Naive thymus-derived CD8-positive, alpha-beta T cell (primary cell): Measurements from ENCODE around the gene ZC3H6. TPM values are rescaled to one million over a fixed set of nuclear protein-coding genes. Genes with fewer than 3 reads are reported as not detected.

Experiments
- ATAC-seq, 2 donors: fragments of 150-1000 bp; cut with Tn5 transposase in 1 of 2; sonication (Bioruptor Pico), chemical (Tn5 transposase) in 1 of 2; 1 replicate in 1 of 2; 2 replicates in 1 of 2; pipeline ENCODE4 v1.10.0; 2021; ENCODE audit warnings: mild to moderate bottlenecking in 2 of 2, moderate library complexity in 2 of 2
- POLR2A ChIA-PET: fragments of 350-600 bp; sonication (Branson Sonifier 250); formaldehyde crosslinking; loops from one replicate; lab custom pipeline; 2021; ENCODE audit warnings: antibody characterized with exemption; lab: Charles Lee
- DNase-seq, 10 donors: peaks; one replicate each; pipeline versions ENCODE4 v3.0.0 to v3.0.0-alpha.2; 2020 to 2022
- H3K27ac Mint-ChIP-seq, 10 donors: one replicate each; pipeline ENCODE4 v1.8.0; 2020 to 2022; ENCODE audit warnings: mild to moderate bottlenecking in 10 of 10, mixed read lengths in 10 of 10, moderate library complexity in 4 of 10, inconsistent platforms in 1 of 10
- H3K27me3 Mint-ChIP-seq, 5 donors: one replicate each; pipeline ENCODE4 v1.8.0; 2021 to 2022; ENCODE audit warnings: mixed read lengths in 5 of 5
- H3K36me3 Mint-ChIP-seq, 3 donors: one replicate each; pipeline ENCODE4 v1.8.0; 2020 to 2022; ENCODE audit warnings: mixed read lengths in 3 of 3, mild to moderate bottlenecking in 2 of 3, inconsistent platforms in 1 of 3
- H3K4me1 Mint-ChIP-seq, 4 donors: one replicate each; pipeline ENCODE4 v1.8.0; 2021 to 2022; ENCODE audit warnings: mixed read lengths in 4 of 4
- H3K4me3 Mint-ChIP-seq, 10 donors: one replicate each; pipeline ENCODE4 v1.8.0; 2020 to 2022; ENCODE audit warnings: mild to moderate bottlenecking in 10 of 10, mixed read lengths in 10 of 10, moderate library complexity in 6 of 10, inconsistent platforms in 1 of 10
- H3K9me3 Mint-ChIP-seq, 9 donors: one replicate each; pipeline ENCODE4 v1.8.0; 2020 to 2022; ENCODE audit warnings: mixed read lengths in 9 of 9, mild to moderate bottlenecking in 3 of 9, inconsistent platforms in 1 of 9, moderate library complexity in 1 of 9
- polyA plus RNA-seq, 3 donors: library from polyadenylated mRNA; unstranded; fragments of 300-500 nt; fragmentation: Illumina TruSeq; gene quantifications; one replicate each; pipeline ENCODE4 v1.2.3, GENCODE V29; 2021
- total RNA-seq, 8 experiments: library from RNA in 2 of 8; stranded (reverse) in 2 of 8; gene quantifications; one replicate each; pipeline ENCODE4 v1.2.3 and lab custom pipeline; 2021 to 2026

Gene ZC3H6
- total RNA-seq (10 to 100 TPM; 29.1 to 33.3 TPM), polyA plus RNA-seq (10 to 100 TPM in 1 of 3 donors, 1 to 10 TPM in 2; 5.0 to 10.3 (median 9.0) TPM), total RNA-seq (lab: John Stamatoyannopoulos, UW) (11.1 to 97.2 (median 79.0) reads per million in 6 experiments)

GRCh38 chr2:112275311-112275886, at the start of gene ZC3H6:
Gene ZC3H6 (plus strand): TSS chr2:112275597. CDS start chr2:112275995, 398 bp downstream.
- Mint-ChIP-seq H3K27ac (peak within 1 kb of the TSS; percentile 94 to 100 (median 99)), H3K4me3 (peak within 1 kb of the TSS; percentile 85 to 97 (median 92)), H3K9me3 (no peaks in the 10 kb centered on the region), H3K36me3 (no peaks in the 10 kb centered on the region), H3K27me3 (no peaks in the 10 kb centered on the region), H3K4me1 (peaks cover 0 to 31% (median 18%) of the 10 kb centered on the region in 4 donors)
- ATAC-seq (peak; percentile 88 to 92), DNase-seq (peak; percentile 95 to 100 (median 100))
- POLR2A ChIA-PET, result interaction anchor here (0.6 to 1.3 kb wide), 9 partner anchors 10 to 272 kb away, joined by 3 to 22 read pairs (median 5); partner anchors contain the start of genes POLR1B, TMEM87B and ZC3H8

- no peak for ATAC-seq
- POLR2A ChIA-PET, result no interaction called here
- Mint-ChIP-seq H3K27me3 (no peaks in the 10 kb centered on the region), H3K4me3 (no peak overlapping the region), H3K4me1 (peaks cover 0 to 1% (median 0%) of the 10 kb centered on the region in 4 donors), H3K36me3 (peaks cover 11 to 58% (median 42%) of the 10 kb centered on the region in 3 donors), H3K27ac (peak overlapping the region in 4 of 10 donors; percentile 7 to 28 (median 16)), H3K9me3 (no peaks in the 10 kb centered on the region)
- DNase-seq, result no peak
Measured at GRCh38 chr2:112229348-112229747, 46.0 kb upstream of the ZC3H6 start.

GRCh38 chr2:112230371-112230770, 45.0 kb upstream of the ZC3H6 start:
- POLR2A ChIA-PET, result no interaction called here
- Mint-ChIP-seq H3K36me3 (peaks cover 11 to 56% (median 35%) of the 10 kb centered on the region in 3 donors), H3K27ac (no peak overlapping the region), H3K4me3 (no peak overlapping the region), H3K27me3 (no peaks in the 10 kb centered on the region), H3K4me1 (peaks cover 0 to 1% (median 0%) of the 10 kb centered on the region in 4 donors), H3K9me3 (no peaks in the 10 kb centered on the region)
- ATAC-seq (no peak), DNase-seq (no peak)

GRCh38 chr2:112239862-112240261, 35.5 kb upstream of the ZC3H6 start:
- H3K27ac Mint-ChIP-seq, result peak overlapping the region in 2 of 10 donors; percentile 15 to 37
- no peak overlapping the region for H3K4me3 Mint-ChIP-seq
- no peaks in the 10 kb centered on the region for H3K27me3 Mint-ChIP-seq
- H3K4me1 Mint-ChIP-seq, result peaks cover 10 to 42% (median 28%) of the 10 kb centered on the region in 4 donors
- ATAC-seq, result no peak
- H3K9me3 Mint-ChIP-seq, result no peaks in the 10 kb centered on the region
- no peak for DNase-seq
- peaks cover 0 to 48% (median 13%) of the 10 kb centered on the region in 3 donors for H3K36me3 Mint-ChIP-seq
- POLR2A ChIA-PET, result interaction anchor here (0.5 to 2.0 kb wide), 2 partner anchors 11 to 12 kb away, joined by 3 to 4 read pairs; no protein-coding TSS in a partner anchor

GRCh38 chr2:112242384-112242783, 33.0 kb upstream of the ZC3H6 start:
- Mint-ChIP-seq H3K4me1 (peaks cover 11 to 45% (median 32%) of the 10 kb centered on the region in 4 donors), H3K9me3 (no peaks in the 10 kb centered on the region), H3K36me3 (peaks cover 6 to 51% (median 20%) of the 10 kb centered on the region in 3 donors), H3K4me3 (peak overlapping the region in 5 of 10 donors; percentile 13 to 50 (median 22)), H3K27ac (peak overlapping the region in 5 of 10 donors; percentile 28 to 55 (median 35)), H3K27me3 (no peaks in the 10 kb centered on the region)
- POLR2A ChIA-PET, result interaction anchor here (0.6 kb wide), 1 partner anchor 473 kb away, joined by 4 read pairs; no protein-coding TSS in a partner anchor
- peak; percentile 46 to 65 for ATAC-seq
- peak in 2 of 10 donors; percentile 18 to 19 for DNase-seq

GRCh38 chr2:112243233-112243632, 32.2 kb upstream of the ZC3H6 start:
- no peak for DNase-seq
- peak overlapping the region in 5 of 10 donors; percentile 6 to 55 (median 46) for H3K27ac Mint-ChIP-seq
- no peak for ATAC-seq
- H3K4me1 Mint-ChIP-seq, result peaks cover 13 to 41% (median 31%) of the 10 kb centered on the region in 4 donors
- POLR2A ChIA-PET, result interaction anchor here (0.6 to 0.8 kb wide), 2 partner anchors 17 to 30 kb away, joined by 3 read pairs; no protein-coding TSS in a partner anchor
- peaks cover 6 to 55% (median 27%) of the 10 kb centered on the region in 3 donors for H3K36me3 Mint-ChIP-seq
- no peaks in the 10 kb centered on the region for H3K27me3 Mint-ChIP-seq
- no peaks in the 10 kb centered on the region for H3K9me3 Mint-ChIP-seq
- peak overlapping the region in 3 of 10 donors; percentile 11 to 22 (median 18) for H3K4me3 Mint-ChIP-seq

- peak overlapping the region in 1 of 10 donors; percentile 25 for H3K27ac Mint-ChIP-seq
Measured at GRCh38 chr2:112244854-112245253, 30.5 kb upstream of the ZC3H6 start.

GRCh38 chr2:112251271-112251670, 24.1 kb upstream of the ZC3H6 start:
- H3K27me3 Mint-ChIP-seq, result no peaks in the 10 kb centered on the region
- H3K4me3 Mint-ChIP-seq, result no peak overlapping the region
- no peak overlapping the region for H3K27ac Mint-ChIP-seq
- H3K9me3 Mint-ChIP-seq, result no peaks in the 10 kb centered on the region
- no peak for DNase-seq
- POLR2A ChIA-PET, result interaction anchor here (1.2 kb wide), 1 partner anchor 12 kb away, joined by 4 read pairs; no protein-coding TSS in a partner anchor
- peaks cover 7 to 21% (median 13%) of the 10 kb centered on the region in 4 donors for H3K4me1 Mint-ChIP-seq
- no peak for ATAC-seq
- peaks cover 3 to 28% (median 23%) of the 10 kb centered on the region in 3 donors for H3K36me3 Mint-ChIP-seq

More at GRCh38 chr2:112244854-112245253, 30.5 kb upstream of the ZC3H6 start:
- peaks cover 13 to 37% (median 30%) of the 10 kb centered on the region in 4 donors for H3K4me1 Mint-ChIP-seq
- POLR2A ChIA-PET, result no interaction called here
- no peaks in the 10 kb centered on the region for H3K27me3 Mint-ChIP-seq
- no peak for ATAC-seq
- H3K9me3 Mint-ChIP-seq, result no peaks in the 10 kb centered on the region
- H3K4me3 Mint-ChIP-seq, result no peak overlapping the region
- H3K36me3 Mint-ChIP-seq, result peaks cover 6 to 63% (median 32%) of the 10 kb centered on the region in 3 donors
- DNase-seq, result no peak

GRCh38 chr2:112253261-112253815, 22.1 kb upstream of the ZC3H6 start:
- H3K4me1 Mint-ChIP-seq, result peaks cover 7 to 21% (median 10%) of the 10 kb centered on the region in 4 donors
- peaks cover 0 to 9% (median 7%) of the 10 kb centered on the region in 3 donors for H3K36me3 Mint-ChIP-seq
- POLR2A ChIA-PET, result interaction anchor here (1.0 to 3.1 kb wide), 5 partner anchors 9 to 98 kb away, joined by 3 to 22 read pairs (median 9); partner anchors contain the start of gene ZC3H6
- peak overlapping the region in 8 of 10 donors; percentile 10 to 92 (median 84) for H3K4me3 Mint-ChIP-seq
- peak overlapping the region in 5 of 10 donors; percentile 13 to 83 (median 60) for H3K27ac Mint-ChIP-seq
- DNase-seq (no peak), ATAC-seq (no peak)
- no peaks in the 10 kb centered on the region for H3K27me3 Mint-ChIP-seq
- H3K9me3 Mint-ChIP-seq, result no peaks in the 10 kb centered on the region

- Mint-ChIP-seq H3K27me3 (peaks cover 0 to 1% (median 0%) of the 10 kb centered on the region in 5 donors), H3K4me1 (peaks cover 12 to 27% (median 15%) of the 10 kb centered on the region in 4 donors), H3K9me3 (no peaks in the 10 kb centered on the region), H3K36me3 (peaks cover 0 to 3% (median 0%) of the 10 kb centered on the region in 3 donors), H3K4me3 (peak within 1 kb of the TSS; percentile 28 to 95 (median 88)), H3K27ac (peak within 1 kb of the TSS; percentile 43 to 98 (median 95))
- ATAC-seq (peak; percentile 92 to 93), DNase-seq (peak; percentile 90 to 98 (median 96))
- POLR2A ChIA-PET, result interaction anchor here (0.5 to 3.1 kb wide), 17 partner anchors 8 to 334 kb away, joined by 3 to 22 read pairs (median 4); partner anchors contain the start of genes TMEM87B and ZC3H6
Measured at GRCh38 chr2:112254466-112255240, 20.7 kb upstream of the ZC3H6 start, which contains the start of gene ZC3H8. Gene ZC3H8 (minus strand): TSS chr2:112255042. CDS start chr2:112254981, 61 bp downstream.

GRCh38 chr2:112255875-112256274, 19.5 kb upstream of the ZC3H6 start:
- DNase-seq, result no peak
- peak overlapping the region in 5 of 10 donors; percentile 28 to 88 (median 55) for H3K4me3 Mint-ChIP-seq
- H3K27ac Mint-ChIP-seq, result peak overlapping the region in 4 of 10 donors; percentile 9 to 57 (median 52)
- H3K36me3 Mint-ChIP-seq, result no peaks in the 10 kb centered on the region
- POLR2A ChIA-PET, result interaction anchor here (0.6 to 3.1 kb wide), 5 partner anchors 16 to 328 kb away, joined by 3 to 22 read pairs (median 9); partner anchors contain the start of genes CHCHD5, TMEM87B and ZC3H6
- no peaks in the 10 kb centered on the region for H3K9me3 Mint-ChIP-seq
- ATAC-seq, result no peak
- H3K27me3 Mint-ChIP-seq, result peaks cover 0 to 1% (median 0%) of the 10 kb centered on the region in 5 donors
- peaks cover 15 to 30% (median 17%) of the 10 kb centered on the region in 4 donors for H3K4me1 Mint-ChIP-seq
